Tibial artery (tissue), 4 donors: ENCODE measurements around the gene ATF6.

Experiments used
- DNase-seq, 2 donors: peaks; one replicate each; pipeline ENCODE4 v3.0.0-alpha.2; 2019
- H3K27ac ChIP-seq, 2 donors: fragments of 200-600 bp; sonication (generic) in 1 of 2; 1 replicate in 1 of 2; 2 replicates in 1 of 2; pipeline ENCODE4 v1.5.1; 2018 to 2019; ENCODE audit warnings: mild to moderate bottlenecking in 1 of 2
- H3K27me3 ChIP-seq, 2 donors: fragments of 200-600 bp; sonication (generic) in 1 of 2; one replicate each; pipeline versions ENCODE4 v1.5.1 to v1.6.0; 2016 to 2019
- H3K36me3 ChIP-seq, 3 donors: fragments of 200-600 bp; sonication (generic) in 2 of 3; one replicate each; pipeline ENCODE4 v1.5.1; 2016 to 2019; ENCODE audit warnings: mild to moderate bottlenecking in 2 of 3
- H3K4me1 ChIP-seq, 4 donors: fragments of 200-600 bp; sonication (generic) in 2 of 4; 1 replicate in 3 of 4; 2 replicates in 1 of 4; pipeline ENCODE4 v1.5.1; 2016 to 2019
- H3K4me3 ChIP-seq, 2 donors: fragments of 200-600 bp; sonication (generic) in 1 of 2; 1 replicate in 1 of 2; 2 replicates in 1 of 2; pipeline ENCODE4 v1.5.1; 2018 to 2019; ENCODE audit warnings: mild to moderate bottlenecking in 2 of 2
- H3K9me3 ChIP-seq, 3 donors: fragments of 200-600 bp; sonication (generic) in 1 of 3; one replicate each; pipeline ENCODE4 v1.5.1; 2016 to 2019
- intact Hi-C: fragments of 100-400 bp; cut with DNase I; formaldehyde crosslinking; loops from one replicate; pipeline ENCODE4 v1.15.0; 2023; ENCODE audit warnings: low total_unique reads
- TF ChIP-seq, protein P1 (sequence below), 2 experiments: fragments of 200-600 bp in 1 of 2; fragments of 450-650 bp in 1 of 2; IDR thresholded peaks; one replicate each; pipeline ENCODE4 v1.5.1; 2017 to 2019; ENCODE audit warnings: antibody characterized with exemption in 2 of 2, mild to moderate bottlenecking in 1 of 2, moderate library complexity in 1 of 2

The ATF6 gene

DNA sequence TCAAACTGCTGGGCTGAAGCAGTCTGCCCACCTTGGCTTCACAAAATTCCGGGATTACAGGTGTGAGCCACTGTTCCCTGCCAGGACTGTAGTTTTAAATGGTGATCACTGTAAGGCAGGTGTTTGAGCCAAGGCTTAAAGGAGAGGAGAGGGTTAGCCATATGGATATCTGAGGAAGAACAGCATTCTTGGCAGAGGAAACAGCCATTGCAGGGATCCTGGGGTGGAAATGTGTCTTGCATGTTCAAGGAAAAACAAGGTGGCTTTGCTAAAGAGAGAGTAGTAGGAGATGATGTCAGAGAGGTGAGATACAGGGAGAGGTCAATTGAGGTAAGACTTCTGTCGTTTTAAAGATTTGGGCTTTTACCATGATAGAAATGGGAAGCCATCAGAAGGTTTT is 73.5 kb downstream of the ATF6 start:
- TF ChIP-seq, protein P1, sequence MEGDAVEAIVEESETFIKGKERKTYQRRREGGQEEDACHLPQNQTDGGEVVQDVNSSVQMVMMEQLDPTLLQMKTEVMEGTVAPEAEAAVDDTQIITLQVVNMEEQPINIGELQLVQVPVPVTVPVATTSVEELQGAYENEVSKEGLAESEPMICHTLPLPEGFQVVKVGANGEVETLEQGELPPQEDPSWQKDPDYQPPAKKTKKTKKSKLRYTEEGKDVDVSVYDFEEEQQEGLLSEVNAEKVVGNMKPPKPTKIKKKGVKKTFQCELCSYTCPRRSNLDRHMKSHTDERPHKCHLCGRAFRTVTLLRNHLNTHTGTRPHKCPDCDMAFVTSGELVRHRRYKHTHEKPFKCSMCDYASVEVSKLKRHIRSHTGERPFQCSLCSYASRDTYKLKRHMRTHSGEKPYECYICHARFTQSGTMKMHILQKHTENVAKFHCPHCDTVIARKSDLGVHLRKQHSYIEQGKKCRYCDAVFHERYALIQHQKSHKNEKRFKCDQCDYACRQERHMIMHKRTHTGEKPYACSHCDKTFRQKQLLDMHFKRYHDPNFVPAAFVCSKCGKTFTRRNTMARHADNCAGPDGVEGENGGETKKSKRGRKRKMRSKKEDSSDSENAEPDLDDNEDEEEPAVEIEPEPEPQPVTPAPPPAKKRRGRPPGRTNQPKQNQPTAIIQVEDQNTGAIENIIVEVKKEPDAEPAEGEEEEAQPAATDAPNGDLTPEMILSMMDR (IDR thresholded peaks at IDR 0.05), result no peak
- peaks cover 0 to 7% (median 0%) of the 10 kb centered on the region in 4 donors for H3K4me1 ChIP-seq
- H3K36me3 ChIP-seq, result peaks cover 0 to 9% (median 0%) of the 10 kb centered on the region in 3 donors
- DNase-seq, result no peak
- no peak overlapping the region for H3K27ac ChIP-seq
- no peaks in the 10 kb centered on the region for H3K27me3 ChIP-seq
- no peak overlapping the region for H3K4me3 ChIP-seq
- no peaks in the 10 kb centered on the region for H3K9me3 ChIP-seq
- intact Hi-C loops, result no loop called here

DNA sequence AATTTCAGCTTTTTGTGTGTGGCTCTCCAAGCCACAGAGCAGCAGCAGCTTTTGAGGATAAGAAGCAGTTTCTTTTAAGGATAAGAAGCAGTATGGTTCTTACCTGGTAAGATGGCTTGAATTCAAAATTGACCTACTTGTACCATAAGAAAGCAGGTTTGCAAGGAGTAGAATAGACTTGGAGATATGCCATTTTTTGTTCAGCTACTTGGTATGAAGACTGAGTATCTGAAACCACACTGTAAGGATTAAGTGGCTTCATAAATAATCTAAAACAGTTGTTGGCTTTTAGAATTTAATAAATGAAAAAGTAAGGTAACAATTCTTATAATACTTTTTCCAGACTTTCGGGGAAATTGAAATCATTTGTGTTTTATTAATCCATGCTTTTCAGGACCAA is 74.2 kb downstream of the ATF6 start:
- Histone ChIP-seq H3K27me3 (no peaks in the 10 kb centered on the region), H3K36me3 (peaks cover 0 to 9% (median 0%) of the 10 kb centered on the region in 3 donors), H3K4me1 (peaks cover 0 to 7% (median 0%) of the 10 kb centered on the region in 4 donors), H3K4me3 (no peak overlapping the region), H3K9me3 (no peaks in the 10 kb centered on the region), H3K27ac (no peak overlapping the region)
- intact Hi-C loops, result no loop called here
- DNase-seq, result no peak
- TF ChIP-seq, protein P1 (IDR thresholded peaks at IDR 0.05), result no peak

DNA sequence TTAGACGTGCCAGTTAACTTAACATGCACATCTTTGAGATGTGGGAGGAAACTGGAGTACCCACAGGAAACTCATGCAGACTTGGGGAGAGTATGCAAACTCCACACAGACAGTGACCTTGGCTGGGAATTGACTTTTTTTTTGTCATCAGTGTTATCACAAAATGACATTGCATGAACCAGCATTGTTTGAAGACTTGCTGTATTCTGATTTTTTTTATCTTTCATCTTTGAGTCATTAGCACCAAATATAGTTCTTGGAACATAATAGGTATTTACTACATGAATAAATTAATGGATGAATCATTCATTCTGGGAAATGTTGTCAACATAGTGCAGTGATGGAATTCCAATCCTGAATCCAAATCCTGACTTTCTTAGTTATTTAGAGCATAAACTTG is 77.0 kb downstream of the ATF6 start:
- TF ChIP-seq, protein P1 (IDR thresholded peaks at IDR 0.05), result no peak
- Histone ChIP-seq H3K9me3 (no peaks in the 10 kb centered on the region), H3K4me1 (peaks cover 0 to 7% (median 0%) of the 10 kb centered on the region in 4 donors), H3K36me3 (peaks cover 0 to 21% (median 9%) of the 10 kb centered on the region in 3 donors), H3K27ac (no peak overlapping the region), H3K27me3 (no peaks in the 10 kb centered on the region), H3K4me3 (no peak overlapping the region)
- DNase-seq, result no peak
- intact Hi-C loops, result no loop called here

DNA sequence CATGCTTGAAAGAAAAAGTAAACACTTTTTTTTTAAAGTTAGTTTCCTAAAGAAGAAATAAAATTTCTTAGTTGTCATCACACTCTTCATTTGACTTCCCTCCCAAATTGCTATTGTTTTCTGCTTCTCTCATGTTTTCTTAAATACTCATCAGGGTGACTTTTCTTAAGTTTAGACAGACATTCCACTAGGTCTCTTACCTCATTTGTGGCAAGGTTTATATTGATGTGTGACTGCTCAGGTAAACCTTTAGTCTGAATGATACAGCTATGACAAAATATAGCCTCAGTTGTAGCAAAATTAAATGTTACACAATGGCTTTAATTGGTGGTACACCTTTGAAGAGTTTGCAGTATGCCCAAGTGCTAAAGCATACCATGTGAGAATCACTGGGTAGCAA is 78.6 kb downstream of the ATF6 start:
- intact Hi-C loops, result no loop called here
- no peak overlapping the region for H3K4me3 ChIP-seq
- no peak overlapping the region for H3K27ac ChIP-seq
- no peaks in the 10 kb centered on the region for H3K4me1 ChIP-seq
- H3K27me3 ChIP-seq, result no peaks in the 10 kb centered on the region
- TF ChIP-seq, protein P1 (IDR thresholded peaks at IDR 0.05), result no peak
- H3K9me3 ChIP-seq, result no peaks in the 10 kb centered on the region
- no peak for DNase-seq
- H3K36me3 ChIP-seq, result peaks cover 0 to 26% (median 9%) of the 10 kb centered on the region in 3 donors

DNA sequence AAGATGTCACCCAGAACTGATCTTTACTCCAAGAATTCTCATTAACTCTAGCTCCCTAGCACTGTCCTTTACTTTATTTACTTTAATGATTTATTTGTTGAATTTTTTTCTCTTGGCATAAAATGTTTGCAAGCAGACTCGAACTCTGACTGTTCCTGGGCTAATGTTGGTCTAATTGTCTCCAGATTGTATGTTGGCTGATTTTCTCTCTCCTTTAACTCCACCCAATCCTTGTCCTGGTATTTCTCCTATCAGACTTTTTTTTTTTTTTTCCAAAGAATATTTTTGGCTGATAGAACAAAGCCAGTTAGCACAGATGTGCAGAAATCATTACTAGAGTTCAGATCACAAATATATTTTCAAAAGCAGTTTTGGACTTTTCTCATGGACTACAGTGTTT is 82.6 kb downstream of the ATF6 start:
- H3K9me3 ChIP-seq, result no peaks in the 10 kb centered on the region
- no peak overlapping the region for H3K4me3 ChIP-seq
- H3K27me3 ChIP-seq, result no peaks in the 10 kb centered on the region
- no peak for DNase-seq
- no peaks in the 10 kb centered on the region for H3K4me1 ChIP-seq
- TF ChIP-seq, protein P1 (IDR thresholded peaks at IDR 0.05), result no peak
- H3K27ac ChIP-seq, result no peak overlapping the region
- intact Hi-C loops, result no loop called here
- peaks cover 21 to 42% (median 25%) of the 10 kb centered on the region in 3 donors for H3K36me3 ChIP-seq

DNA sequence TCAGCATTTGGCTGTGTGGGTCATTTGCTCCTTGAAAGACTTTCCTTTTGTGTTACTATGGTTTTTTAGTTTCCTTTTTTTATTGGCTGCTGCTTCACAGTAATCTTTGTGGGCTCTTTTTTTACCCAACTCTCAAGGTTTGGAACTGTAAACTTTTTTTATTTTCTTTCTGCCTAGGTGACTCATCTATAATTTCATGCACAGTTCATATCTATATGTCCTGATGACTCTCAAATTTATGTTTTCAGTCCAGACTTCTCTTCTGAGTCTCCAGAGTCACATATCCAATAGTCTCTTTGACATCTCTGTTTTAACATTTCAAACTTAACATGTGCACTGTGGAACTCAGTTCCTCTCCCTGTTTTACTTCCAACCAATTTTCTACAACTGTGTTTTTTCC is 83.4 kb downstream of the ATF6 start:
- no peaks in the 10 kb centered on the region for H3K4me1 ChIP-seq
- TF ChIP-seq, protein P1 (IDR thresholded peaks at IDR 0.05), result no peak
- no peak overlapping the region for H3K27ac ChIP-seq
- H3K27me3 ChIP-seq, result no peaks in the 10 kb centered on the region
- no peaks in the 10 kb centered on the region for H3K9me3 ChIP-seq
- intact Hi-C loops, result no loop called here
- H3K36me3 ChIP-seq, result peaks cover 28 to 51% (median 32%) of the 10 kb centered on the region in 3 donors
- no peak overlapping the region for H3K4me3 ChIP-seq
- no peak for DNase-seq
